Upper lobe of right lung (tissue), 1 donor: Measurements from ENCODE around the gene DZIP1. TPM values are rescaled to one million over a fixed set of nuclear protein-coding genes. Genes with fewer than 3 reads are reported as not detected.
"Not testable (repeated sequence)": the region's sequence is repeated elsewhere in the genome, so short reads cannot be mapped to it uniquely, and the experiment has no call there.

Source experiments
- ATAC-seq: fragments of 200-7000 bp; cut with Tn5 transposase; one replicate; pipeline ENCODE4 v1.9.1; 2020; ENCODE audit warnings: mild to moderate bottlenecking, moderate library complexity
- DNase-seq: peaks from one replicate; pipeline ENCODE4 v3.0.0-alpha.2; 2020
- H3K27ac ChIP-seq: fragments of 200-600 bp; one replicate; pipeline ENCODE4 v1.8.0; 2022
- H3K27me3 ChIP-seq: fragments of 200-600 bp; one replicate; pipeline ENCODE4 v1.8.0; 2022; ENCODE audit warnings: mild to moderate bottlenecking
- H3K36me3 ChIP-seq: fragments of 200-600 bp; one replicate; pipeline ENCODE4 v1.8.0; 2022
- H3K4me1 ChIP-seq: fragments of 200-600 bp; one replicate; pipeline ENCODE4 v1.8.0; 2022
- H3K4me3 ChIP-seq: fragments of 200-600 bp; one replicate; pipeline ENCODE4 v1.8.0; 2022; ENCODE audit warnings: mild to moderate bottlenecking
- H3K9me3 ChIP-seq: fragments of 200-600 bp; one replicate; pipeline ENCODE4 v1.8.0; 2022
- CTCF ChIP-seq: fragments of 200-600 bp; IDR thresholded peaks from one replicate; pipeline ENCODE4 v1.8.0; 2022; ENCODE audit warnings: antibody characterized with exemption
- intact Hi-C: fragments of 100-400 bp; cut with DNase I; formaldehyde crosslinking; loops from one replicate; pipeline ENCODE4 v1.11.0; 2022
- total RNA-seq: library from RNA; stranded (reverse); fragmentation: NEBNext Ultra II Directional; extraction: Animal tissue kit (Norgen Biotek cat#: 25700); gene quantifications from one replicate; pipeline ENCODE4 v1.2.1, GENCODE V29; 2021
- donor health status: DM: no; HTN: yes; CAD: no; lungs with severe emphysema.

DZIP1 gene
- total RNA-seq, 1 donor from 2014 or later, result 7.1 TPM

- no peak for DNase-seq
- no peak for TF ChIP-seq CTCF
- peaks cover 35% of the 10 kb centered on the region for H3K4me1 ChIP-seq
- H3K27ac ChIP-seq, result peak overlapping the region; percentile 96
- H3K27me3 ChIP-seq, result no peaks in the 10 kb centered on the region
- peak overlapping the region; percentile 95 for H3K4me3 ChIP-seq
- intact Hi-C loops, result no loop called here
- H3K9me3 ChIP-seq, result no peaks in the 10 kb centered on the region
- no peak for ATAC-seq
- no peaks in the 10 kb centered on the region for H3K36me3 ChIP-seq
These were observed 33.2 kb upstream of the DZIP1 start for GRCh38 chr13:95677564-95678266.

- H3K27me3 ChIP-seq, result no peaks in the 10 kb centered on the region
- ATAC-seq (peak; percentile 99), DNase-seq (peak; percentile 100)
- no peaks in the 10 kb centered on the region for H3K9me3 ChIP-seq
- intact Hi-C loops, result no loop called here
- TF ChIP-seq CTCF, result no peak
- no peaks in the 10 kb centered on the region for H3K36me3 ChIP-seq
- H3K27ac ChIP-seq, result peak within 1 kb of the TSS; percentile 96
- H3K4me3 ChIP-seq, result peak within 1 kb of the TSS; percentile 95
- H3K4me1 ChIP-seq, result peaks cover 31% of the 10 kb centered on the region
These were observed 32.5 kb upstream of the DZIP1 start, which contains the start of gene DNAJC3 for GRCh38 chr13:95676762-95677563. Gene DNAJC3, plus strand, starts transcription at chr13:95677139. Its CDS starts 117 bp downstream, at chr13:95677256.

- ATAC-seq (no peak), DNase-seq (peak; percentile 64)
- peaks cover 31% of the 10 kb centered on the region for H3K4me1 ChIP-seq
These were observed 31.7 kb upstream of the DZIP1 start for GRCh38 chr13:95676105-95676761.

GRCh38 chr13:95671597-95671996 lies 27.1 kb upstream of the DZIP1 start:
- no peak overlapping the region for H3K4me3 ChIP-seq
- H3K27me3 ChIP-seq, result no peaks in the 10 kb centered on the region
- no peak for TF ChIP-seq CTCF
- H3K36me3 ChIP-seq, result no peaks in the 10 kb centered on the region
- DNase-seq (no peak), ATAC-seq (no peak)
- no peak overlapping the region for H3K27ac ChIP-seq
- intact Hi-C loops, result no loop called here
- peaks cover 9% of the 10 kb centered on the region for H3K9me3 ChIP-seq
- H3K4me1 ChIP-seq, result peaks cover 9% of the 10 kb centered on the region

More at GRCh38 chr13:95676105-95676761, 31.7 kb upstream of the DZIP1 start:
- Histone ChIP-seq H3K4me3 (peak overlapping the region; percentile 95), H3K27me3 (no peaks in the 10 kb centered on the region), H3K36me3 (no peaks in the 10 kb centered on the region), H3K27ac (peak overlapping the region; percentile 96), H3K9me3 (no peaks in the 10 kb centered on the region)
- TF ChIP-seq CTCF, result no peak
- intact Hi-C loops, result no loop called here

GRCh38 chr13:95667235-95667634 lies 22.7 kb upstream of the DZIP1 start:
- H3K27me3 ChIP-seq, H3K36me3 ChIP-seq, H3K4me1 ChIP-seq, ATAC-seq, H3K4me3 ChIP-seq, H3K27ac ChIP-seq, intact Hi-C loops, DNase-seq: not testable (repeated sequence)
- peaks cover 21% of the 10 kb centered on the region for H3K9me3 ChIP-seq
